ENCODE measurements around the gene PHYHIPL. TPM values are rescaled to one million over a fixed set of nuclear protein-coding genes. Genes with fewer than 3 reads are reported as not detected.

The PHYHIPL gene
- total and polyA plus RNA-seq, 2 of the 8 experiments (the other 6 are each of a cell fraction or from before 2014, with no cell fraction given): 0.23 to 0.48 TPM

- no peak overlapping the region for H2BK20ac ChIP-seq (ENCODE audit: low read length)
- no peaks in the 10 kb centered on the region for H3K23me2 ChIP-seq (ENCODE audit: low read depth, low read length)
- H3K4me2 ChIP-seq (ENCODE audit: insufficient read depth in 1 of 2, low read depth in 2 of 2, low read length in 2 of 2): no peak overlapping the region
- no peaks in the 10 kb centered on the region for H3K36me3 ChIP-seq (ENCODE audit: control insufficient read depth in 2 of 4, insufficient read depth in 4 of 4, low read length in 3 of 4)
- no peak overlapping the region for H2BK15ac ChIP-seq (ENCODE audit: low read length)
- no peaks in the 10 kb centered on the region for H3K27me3 ChIP-seq (replicated peaks in 1 of 4; ENCODE audit: control insufficient read depth in 3 of 4, extremely low read depth in 1 of 4, insufficient read depth in 3 of 4, low read length in 3 of 4)
- no peak for DNase-seq (ENCODE audit: low read depth in 1 of 2, low spot score in 2 of 2)
- 67% methylated on average over 4 of the region's 4 CpGs; no CpG with 5 or more reads in 1 of the 2 experiments for WGBS, 2 experiments (ENCODE audit: extremely low coverage in 1 of 2, insufficient coverage in 1 of 2, insufficient read length in 1 of 2, insufficient replicate concordance in 2 of 2, low coverage in 1 of 2, low lambda C conversion rate in 2 of 2, missing lambda C conversion rate in 1 of 2)
- no peak overlapping the region for H4K8ac ChIP-seq (ENCODE audit: extremely low read depth, insufficient read depth, low read length)
- H2AK5ac ChIP-seq (ENCODE audit: low read depth, low read length): no peak overlapping the region
- no peak overlapping the region for H4K91ac ChIP-seq (replicated peaks; ENCODE audit: insufficient read length, low read length)
- ChIA-PET CTCF (ENCODE audit: partially characterized antibody) (no interaction called here), POLR2A (ENCODE audit: partially characterized antibody) (no interaction called here)
- no peaks in the 10 kb centered on the region for H3K9me3 ChIP-seq (ENCODE audit: insufficient read depth in 2 of 2, low read depth in 1 of 2, low read length in 1 of 2)
- no peak overlapping the region for H3K23ac ChIP-seq (ENCODE audit: insufficient read length)
- H4K20me1 ChIP-seq (replicated peaks in 1 of 2; ENCODE audit: control insufficient read depth in 1 of 2, insufficient read depth in 2 of 2, low read length in 2 of 2): no peaks in the 10 kb centered on the region
- no peak overlapping the region for H2AFZ ChIP-seq (ENCODE audit: low read length)
- H4K5ac ChIP-seq (ENCODE audit: insufficient read length, low read depth, low read length): no peak overlapping the region
- FAIRE-seq: no peak
- H3K27ac ChIP-seq (ENCODE audit: low read depth, low read length): no peak overlapping the region
- no peak overlapping the region for H2BK12ac ChIP-seq (ENCODE audit: low read depth, low read length)
- no peak overlapping the region for H3K4me3 ChIP-seq (ENCODE audit: extremely low read depth in 1 of 4, insufficient read depth in 2 of 4, low read depth in 3 of 4, low read length in 4 of 4)
- H3K18ac ChIP-seq (ENCODE audit: extremely low read depth, low read length): no peak overlapping the region
- no peak overlapping the region for H3K4ac ChIP-seq (replicated peaks; ENCODE audit: insufficient read length, low read depth, low read length)
- no peak overlapping the region for H2BK5ac ChIP-seq (ENCODE audit: low read depth, low read length)
- peaks cover 0 to 2% (median 0%) of the 10 kb centered on the region in 4 experiments; a peak in 1 of 7 replicates for H3K4me1 ChIP-seq (replicated peaks in 1 of 4; ENCODE audit: control insufficient read depth in 3 of 4, insufficient read depth in 4 of 4, low read length in 3 of 4)
- no peaks in the 10 kb centered on the region for H3K79me2 ChIP-seq (ENCODE audit: control insufficient read depth in 1 of 2, insufficient read depth in 2 of 2, low read length in 2 of 2)
- H2BK120ac ChIP-seq (replicated peaks; ENCODE audit: low read depth, low read length): no peak overlapping the region
- no peak overlapping the region for H3K9ac ChIP-seq (replicated peaks in 1 of 4; ENCODE audit: extremely low read depth in 1 of 4, low read depth in 3 of 4, low read length in 3 of 4)
- H3K79me1 ChIP-seq (ENCODE audit: low read depth, low read length): no peaks in the 10 kb centered on the region
- H3K14ac ChIP-seq (ENCODE audit: insufficient read length): no peak overlapping the region
- H3K56ac ChIP-seq (replicated peaks; ENCODE audit: insufficient read length, low read depth, low read length): no peak overlapping the region
- TF ChIP-seq ATF3 (IDR thresholded peaks at IDR 0.05; ENCODE audit: insufficient read depth, low read depth, low read length) (no peak), POU5F1 (IDR thresholded peaks at IDR 0.05; ENCODE audit: low read depth, low read length) (no peak), SRF (IDR thresholded peaks at IDR 0.05; ENCODE audit: low read depth, low read length) (no peak), POLR2AphosphoS5 (IDR thresholded peaks at IDR 0.05; ENCODE audit: low read depth, low read length) (no peak), NRF1 (IDR thresholded peaks at IDR 0.05; ENCODE audit: low read depth, low read length) (no peak), CHD2 (IDR thresholded peaks at IDR 0.05; ENCODE audit: low read length) (no peak), TAF7 (optimal IDR thresholded peaks at IDR 0.05; ENCODE audit: borderline replicate concordance, low read depth, low read length) (no peak), HDAC2 (IDR thresholded peaks at IDR 0.05; ENCODE audit: borderline replicate concordance in 1 of 2, low read depth in 2 of 2, low read length in 2 of 2) (no peak), POLR2A (IDR thresholded peaks at IDR 0.05; ENCODE audit: control extremely low read depth in 1 of 2, low read depth in 2 of 2, low read length in 2 of 2) (no peak), GABPA (IDR thresholded peaks at IDR 0.05; ENCODE audit: borderline replicate concordance, insufficient read depth, low read length) (no peak), HDAC6 (IDR thresholded peaks at IDR 0.05; ENCODE audit: low read depth, low read length) (no peak), JUND (IDR thresholded peaks at IDR 0.05; ENCODE audit: low read length) (no peak), JUN (IDR thresholded peaks at IDR 0.05; ENCODE audit: low read depth, low read length) (no peak), KDM1A (IDR thresholded peaks at IDR 0.05; ENCODE audit: borderline replicate concordance, low read length) (no peak)
These were observed 39.9 kb downstream of the PHYHIPL start for GRCh38 chr10:59216178-59216869.
